C4-2B (cell line): Measurements from ENCODE around the gene LYZL1.
"Not testable (repeated sequence)": the region's sequence is repeated elsewhere in the genome, so short reads cannot be mapped to it uniquely, and the experiment has no call there.

ENCODE experiments used
- H3K27ac ChIP-seq: fragments of 450-650 bp; 2 replicates; pipeline ENCODE4 v1.5.1; 2017
- CTCF ChIP-seq: fragments of 450-650 bp; conservative IDR thresholded peaks from 2 replicates; pipeline ENCODE4 v1.5.1; 2017; ENCODE audit warnings: mild to moderate bottlenecking
- ZFX ChIP-seq: fragments of 450-650 bp; IDR thresholded peaks from 2 replicates; pipeline ENCODE4 v1.6.1; 2017

LYZL1 gene

GRCh38 chr10:29319205-29319781 lies 30.4 kb downstream of the LYZL1 start:
- peak overlapping the region; percentile 43; the same call in 1 of the 2 replicates for H3K27ac ChIP-seq
- TF ChIP-seq CTCF (no peak), ZFX (no peak)

GRCh38 chr10:29320680-29321121 lies 31.8 kb downstream of the LYZL1 start:
- H3K27ac ChIP-seq: not testable (repeated sequence)

- H3K27ac ChIP-seq: no peak overlapping the region
- TF ChIP-seq CTCF (no peak), ZFX (no peak)
Observed at GRCh38 chr10:29321656-29322055, 32.8 kb downstream of the LYZL1 start.

- no peak overlapping the region for H3K27ac ChIP-seq
- TF ChIP-seq CTCF (no peak), ZFX (no peak)
Observed at GRCh38 chr10:29322918-29323317, 34.0 kb downstream of the LYZL1 start.

- no peak for TF ChIP-seq CTCF
- no peak for TF ChIP-seq ZFX
- H3K27ac ChIP-seq: no peak overlapping the region
Observed at GRCh38 chr10:29323367-29323766, 34.5 kb downstream of the LYZL1 start.

- H3K27ac ChIP-seq: no peak overlapping the region
- TF ChIP-seq ZFX: no peak
- TF ChIP-seq CTCF: no peak
Observed at GRCh38 chr10:29324220-29324841, 35.5 kb downstream of the LYZL1 start.

- no peak overlapping the region for H3K27ac ChIP-seq
- TF ChIP-seq CTCF (no peak), ZFX (no peak)
Observed at GRCh38 chr10:29326299-29326698, 37.4 kb downstream of the LYZL1 start.
